Measurements from ENCODE around the gene RABGGTA.
"Not testable (repeated sequence)": the region's sequence is repeated elsewhere in the genome, so short reads cannot be mapped to it uniquely, and the experiment has no call there.

The RABGGTA gene

DNA sequence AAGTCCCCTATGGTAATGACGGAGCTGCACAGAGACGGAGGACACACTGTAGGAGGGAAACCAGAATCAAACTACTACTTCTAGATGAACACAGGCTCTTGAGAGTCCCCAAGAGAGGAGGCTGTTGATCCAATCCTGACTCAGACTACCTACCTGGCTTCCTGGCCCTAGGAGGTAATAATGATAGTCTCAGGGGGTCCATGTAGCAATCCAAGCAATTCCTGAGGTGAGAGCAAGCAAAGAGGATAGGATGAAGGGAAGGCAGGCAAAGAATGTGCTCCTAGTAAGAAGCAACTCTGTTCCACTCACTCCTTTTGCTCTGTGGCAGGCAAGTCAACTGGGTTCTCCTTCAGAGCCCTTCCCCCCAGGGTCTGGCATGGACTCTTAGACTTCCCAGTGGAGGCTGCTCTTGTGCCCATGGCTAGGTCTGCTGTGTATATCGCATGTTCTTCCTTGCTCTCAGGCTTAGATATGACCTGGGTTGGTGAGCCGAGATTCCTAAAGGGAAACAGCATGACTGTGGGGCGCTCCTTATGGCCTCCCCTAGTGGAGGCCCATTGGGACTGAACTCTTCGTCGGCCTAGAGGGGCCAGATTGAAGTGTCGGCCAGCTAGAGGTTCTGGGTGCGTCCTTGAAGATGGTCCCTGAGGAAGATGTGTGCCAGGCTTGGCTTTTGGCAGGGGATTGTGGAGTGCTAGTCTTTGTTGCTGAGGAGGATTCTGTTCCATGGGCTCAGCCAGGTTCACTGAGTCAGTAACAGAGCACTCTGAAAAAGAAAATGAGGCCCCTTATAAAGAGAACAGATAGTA is 31.1 kb downstream of the RABGGTA start:
- no peak for DNase-seq

- no peak for DNase-seq
These were observed 32.8 kb downstream of the RABGGTA start for GRCh38 chr14:24238527-24239037.

- no peak for DNase-seq
These were observed 33.3 kb downstream of the RABGGTA start for GRCh38 chr14:24238123-24238522.

- no peak for DNase-seq
These were observed 33.9 kb downstream of the RABGGTA start for GRCh38 chr14:24237463-24237955.

- DNase-seq, result no peak
These were observed 34.5 kb downstream of the RABGGTA start for GRCh38 chr14:24236689-24237462.

DNA sequence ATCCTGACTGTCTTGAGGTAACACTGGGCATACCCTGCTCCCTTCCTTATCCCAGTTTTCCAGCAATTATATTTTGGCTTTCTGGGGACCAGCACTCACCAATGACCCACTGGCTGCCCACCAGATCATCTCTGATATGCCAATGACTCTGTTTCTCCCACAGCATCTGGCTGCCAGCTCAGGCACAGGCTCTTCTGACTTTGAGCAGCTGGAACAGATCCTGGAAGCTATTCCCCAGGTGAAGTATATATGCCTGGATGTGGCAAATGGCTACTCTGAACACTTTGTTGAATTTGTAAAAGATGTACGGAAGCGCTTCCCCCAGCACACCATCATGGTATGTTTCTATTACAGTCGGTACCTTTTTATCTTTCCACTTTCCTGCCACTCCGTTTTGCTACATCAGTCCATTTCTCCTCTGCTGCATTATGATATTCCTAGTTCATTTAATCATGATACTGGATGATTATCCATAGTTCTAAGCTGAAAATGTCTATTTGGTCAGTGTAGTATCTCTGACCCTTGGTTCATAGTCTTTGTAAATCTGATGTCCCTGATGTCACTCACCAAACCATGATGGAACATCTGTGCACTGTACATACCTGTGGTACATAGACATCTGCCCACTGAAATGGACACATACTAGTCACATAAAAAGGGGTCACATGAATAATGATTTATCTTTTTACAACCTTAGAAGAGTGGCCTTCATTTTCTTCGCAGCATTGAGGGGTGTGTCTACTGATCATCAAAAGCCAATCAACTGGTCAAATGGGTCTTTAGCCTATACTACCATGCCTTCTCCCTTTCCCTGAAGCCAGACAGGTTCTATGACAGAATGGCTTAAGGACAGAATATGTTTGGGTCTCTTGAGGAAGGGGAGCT is 35.4 kb downstream of the RABGGTA start:
- no peak for DNase-seq

DNA sequence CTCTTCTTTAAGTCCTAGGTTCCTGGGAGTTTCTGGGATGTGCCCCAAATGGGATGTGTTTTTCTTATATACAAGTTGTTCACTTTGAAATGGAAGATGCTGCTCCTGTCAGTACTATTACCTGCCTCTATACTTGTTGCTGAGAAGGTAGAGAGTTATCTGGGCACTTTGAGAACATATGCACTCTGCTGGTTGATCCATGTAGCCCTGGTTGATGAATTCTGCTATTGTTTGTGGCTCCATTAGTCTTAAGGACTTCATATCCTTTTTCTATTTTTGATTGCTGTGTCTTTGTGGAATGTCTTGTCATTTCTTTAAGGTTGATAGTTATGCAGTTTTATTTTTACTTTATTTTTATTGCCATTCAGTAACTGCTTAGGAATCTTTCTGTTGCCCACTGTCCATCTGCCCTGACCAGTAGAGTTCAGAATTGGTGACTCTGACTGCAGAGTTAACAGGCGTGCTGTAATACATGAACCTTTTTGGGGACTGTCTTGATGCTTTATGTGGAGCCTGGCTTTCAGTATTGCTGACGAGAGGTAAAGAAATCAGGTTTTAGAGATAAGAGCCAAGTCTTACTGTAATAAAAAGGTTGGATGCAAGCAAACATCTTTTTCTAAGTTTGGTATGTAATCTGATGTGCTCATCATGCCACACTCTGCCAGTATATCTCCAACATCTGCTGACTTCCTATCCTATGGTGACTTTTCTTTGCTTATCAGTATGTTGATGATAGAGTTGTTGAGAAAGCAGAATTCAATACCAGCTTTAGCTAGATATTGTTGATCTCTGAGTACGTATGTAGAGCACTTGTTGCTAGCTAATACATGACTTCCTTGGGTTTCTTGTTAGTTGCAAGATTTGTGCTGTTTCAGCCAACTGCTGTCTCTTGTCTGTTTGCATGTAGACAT is 37.0 kb downstream of the RABGGTA start:
- no peak for DNase-seq

GRCh38 chr14:24233538-24233866 is 37.9 kb downstream of the RABGGTA start:
- no peak for DNase-seq

DNA sequence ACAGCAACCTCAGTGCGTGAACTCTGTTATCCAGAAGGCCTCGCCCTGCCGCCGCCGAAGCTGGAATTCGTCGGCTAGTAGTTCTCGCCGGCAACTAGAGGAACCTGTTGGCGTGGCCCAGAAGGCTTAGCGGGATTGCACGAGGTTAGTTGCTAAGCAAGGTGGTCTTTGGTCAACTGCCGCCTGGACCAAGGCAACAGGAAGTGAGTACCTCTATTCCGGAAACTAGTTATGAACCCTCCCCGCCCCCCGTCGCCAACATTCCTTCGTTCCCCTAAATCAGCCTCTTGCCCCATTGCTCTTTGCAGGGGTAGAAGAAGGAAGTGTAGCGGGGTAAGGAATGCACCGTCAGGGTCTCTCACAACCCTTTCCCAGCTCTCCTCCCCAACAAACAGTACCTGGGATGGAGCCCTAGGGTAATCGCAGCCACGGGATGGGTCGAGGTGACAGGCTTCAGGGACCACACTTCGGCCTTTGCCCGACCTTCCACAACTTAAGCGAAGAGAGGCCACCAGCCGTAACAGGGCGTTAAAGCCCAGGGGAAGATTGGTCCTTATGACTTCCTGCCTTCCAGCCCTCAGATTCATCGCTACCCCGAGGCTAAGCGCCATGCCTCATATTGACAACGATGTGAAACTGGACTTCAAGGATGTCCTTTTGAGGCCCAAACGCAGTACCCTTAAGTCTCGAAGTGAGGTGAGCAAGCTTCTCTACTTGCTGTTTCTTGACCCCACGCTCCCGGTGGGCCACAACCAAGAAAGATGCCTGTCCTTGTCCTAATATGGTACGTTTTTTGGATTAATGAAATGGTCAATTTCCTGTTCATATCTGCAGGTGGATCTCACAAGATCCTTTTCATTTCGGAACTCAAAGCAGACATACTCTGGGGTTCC is 38.5 kb downstream of the RABGGTA start, which contains the start of gene GMPR2:
GMPR2 (plus strand) TSS at position 285 of the 893 bp plus-strand sequence; CDS start at position 610, 325 bp downstream.
- DNase-seq, result no peak

DNA sequence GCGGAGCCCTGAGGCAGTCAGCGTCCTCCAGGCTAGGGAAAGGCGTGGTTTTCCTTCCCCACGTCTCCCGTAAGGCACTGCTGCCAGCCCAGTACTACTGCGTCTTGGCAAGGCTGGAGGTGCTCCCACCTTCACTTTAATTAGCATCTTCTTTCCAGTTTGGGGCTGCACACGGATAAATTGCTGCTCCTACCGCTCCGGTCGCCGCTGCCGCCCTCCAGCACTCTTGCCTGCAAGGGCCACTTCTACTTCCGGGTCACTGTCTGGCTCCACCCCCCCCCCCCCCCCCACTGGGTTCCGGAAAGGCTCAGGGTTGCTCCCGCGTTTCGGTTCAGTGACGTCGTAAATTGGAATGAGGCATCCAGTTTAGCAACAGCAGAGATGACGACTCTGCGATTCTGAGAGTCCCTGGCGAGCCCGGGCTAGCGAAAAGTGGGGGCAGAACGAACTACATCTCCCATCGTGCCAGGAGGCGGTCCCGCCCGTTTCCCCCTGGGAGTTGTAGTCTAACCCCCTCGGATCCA is 39.2 kb downstream of the RABGGTA start, which contains the start of gene NEDD8:
NEDD8 (minus strand) TSS at position 247 of the 524 bp plus-strand sequence; CDS start at position 147, 100 bp downstream.
- peak; percentile 69 to 94 (median 84) for DNase-seq

DNA sequence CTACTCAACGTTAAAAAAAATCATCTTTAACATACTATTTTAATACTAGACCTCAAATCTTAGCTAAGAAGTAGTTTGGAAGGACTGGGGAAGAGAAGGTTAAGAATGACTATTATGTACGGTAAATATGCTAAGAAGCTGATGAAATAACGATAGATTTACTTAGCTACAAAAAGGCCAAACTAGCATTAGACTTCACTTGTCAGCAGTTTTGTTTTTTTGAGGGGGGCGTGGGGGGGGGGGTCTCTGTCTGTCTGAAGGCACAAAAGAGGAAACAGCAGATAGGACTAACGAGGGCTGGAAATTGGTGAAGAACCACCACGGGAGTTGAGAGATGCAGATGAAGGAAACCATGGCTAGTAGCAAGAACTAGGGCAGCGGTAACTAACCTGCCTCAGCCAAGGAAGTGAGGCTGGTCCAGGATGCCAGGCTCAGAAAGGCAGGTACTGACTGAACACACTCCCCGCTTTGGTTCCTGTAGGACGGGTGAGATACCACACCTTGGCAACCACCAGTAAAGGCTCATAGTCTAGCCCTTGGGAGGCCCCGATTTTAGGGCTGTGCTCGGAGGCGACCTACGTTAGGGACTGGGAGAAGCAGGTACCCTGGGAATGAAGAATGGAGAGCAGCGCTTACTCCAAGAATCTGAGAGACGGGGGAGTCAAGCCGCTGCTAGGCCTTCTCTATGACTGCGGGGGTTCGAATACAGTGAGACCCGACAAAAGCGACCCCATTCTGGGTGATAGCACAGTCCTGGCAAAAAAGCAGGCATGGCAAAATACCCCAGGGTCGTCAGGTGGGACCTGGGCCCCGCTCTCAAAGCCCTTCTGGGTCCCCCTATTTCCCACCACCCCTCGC is 39.9 kb downstream of the RABGGTA start:
- DNase-seq, result no peak

GRCh38 chr14:24228902-24229301 is 42.5 kb downstream of the RABGGTA start:
- no peak for DNase-seq

GRCh38 chr14:24226473-24226872 is 44.9 kb downstream of the RABGGTA start:
- no peak for DNase-seq

- no peak for DNase-seq
These were observed 46.8 kb downstream of the RABGGTA start for GRCh38 chr14:24224618-24225071.

- not testable (repeated sequence) for DNase-seq
These were observed 48.4 kb downstream of the RABGGTA start for GRCh38 chr14:24222987-24223386.

DNA sequence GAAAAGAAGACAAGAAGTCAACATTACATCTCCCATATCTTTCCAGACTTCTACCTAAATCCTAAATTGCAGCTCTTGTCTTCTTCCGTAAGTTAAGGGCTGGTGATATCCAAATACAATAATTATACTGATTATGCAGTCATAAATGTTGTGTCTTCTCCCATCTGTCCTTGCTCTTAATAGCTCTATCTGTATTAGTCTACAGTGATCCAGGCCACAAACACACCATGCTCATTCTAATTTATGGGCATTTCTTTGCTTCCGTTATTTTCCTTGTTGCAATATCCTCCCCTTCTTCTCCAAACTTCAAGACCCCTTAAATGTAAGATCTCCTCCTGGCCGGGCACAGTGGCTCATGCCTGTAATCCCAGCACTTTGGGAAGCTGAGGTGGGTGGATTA is 51.9 kb downstream of the RABGGTA start:
- DNase-seq, result no peak

GRCh38 chr14:24219080-24219479 is 52.3 kb downstream of the RABGGTA start:
- DNase-seq, result no peak

GRCh38 chr14:24216876-24217275 is 54.5 kb downstream of the RABGGTA start:
- not testable (repeated sequence) for DNase-seq

DNA sequence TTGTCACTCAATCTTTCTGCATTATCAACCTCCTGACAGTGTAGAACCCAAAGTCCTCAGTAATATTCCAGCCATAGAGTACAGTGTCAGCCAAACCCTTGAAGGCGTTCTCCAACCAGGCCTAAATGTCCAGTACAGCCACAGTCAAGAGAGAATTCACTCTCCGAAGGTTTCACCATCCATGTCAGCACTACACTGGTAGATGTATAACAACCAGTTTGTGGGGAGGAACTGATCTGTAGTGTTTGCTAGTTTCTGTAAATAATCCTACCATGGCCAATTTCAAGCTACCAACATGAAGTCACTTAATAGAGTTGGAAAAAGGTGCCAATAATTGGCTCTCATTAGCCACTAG is 55.1 kb downstream of the RABGGTA start:
- no peak for DNase-seq

All from T-helper 1 cell (primary cell).